ENCODE results near the gene ZFP36.

DNA sequence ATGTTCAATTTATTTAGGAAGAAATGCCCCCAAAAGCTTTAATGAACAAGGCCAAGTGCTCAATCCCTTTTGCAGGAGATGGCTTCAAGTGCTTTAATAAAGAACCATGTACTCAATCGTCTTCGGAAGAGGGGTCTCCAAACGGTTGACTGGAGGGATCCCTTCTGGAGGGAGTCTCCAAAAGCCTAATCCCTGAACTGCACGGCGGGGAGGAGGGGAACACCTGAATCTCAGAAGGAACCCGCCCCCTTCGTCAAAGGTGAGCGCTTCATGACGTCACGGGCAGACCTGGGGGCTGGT, 16.2 kb upstream of the ZFP36 start:
- no peak for TF ChIP-seq POLR2A (IDR thresholded peaks at IDR 0.05)
- TF ChIP-seq, protein P1, sequence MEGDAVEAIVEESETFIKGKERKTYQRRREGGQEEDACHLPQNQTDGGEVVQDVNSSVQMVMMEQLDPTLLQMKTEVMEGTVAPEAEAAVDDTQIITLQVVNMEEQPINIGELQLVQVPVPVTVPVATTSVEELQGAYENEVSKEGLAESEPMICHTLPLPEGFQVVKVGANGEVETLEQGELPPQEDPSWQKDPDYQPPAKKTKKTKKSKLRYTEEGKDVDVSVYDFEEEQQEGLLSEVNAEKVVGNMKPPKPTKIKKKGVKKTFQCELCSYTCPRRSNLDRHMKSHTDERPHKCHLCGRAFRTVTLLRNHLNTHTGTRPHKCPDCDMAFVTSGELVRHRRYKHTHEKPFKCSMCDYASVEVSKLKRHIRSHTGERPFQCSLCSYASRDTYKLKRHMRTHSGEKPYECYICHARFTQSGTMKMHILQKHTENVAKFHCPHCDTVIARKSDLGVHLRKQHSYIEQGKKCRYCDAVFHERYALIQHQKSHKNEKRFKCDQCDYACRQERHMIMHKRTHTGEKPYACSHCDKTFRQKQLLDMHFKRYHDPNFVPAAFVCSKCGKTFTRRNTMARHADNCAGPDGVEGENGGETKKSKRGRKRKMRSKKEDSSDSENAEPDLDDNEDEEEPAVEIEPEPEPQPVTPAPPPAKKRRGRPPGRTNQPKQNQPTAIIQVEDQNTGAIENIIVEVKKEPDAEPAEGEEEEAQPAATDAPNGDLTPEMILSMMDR (IDR thresholded peaks at IDR 0.05): no peak
